ENCODE measurements around the gene RBBP8.

RBBP8 gene

GRCh38 chr18:23038712-23039111, 105.6 kb downstream of the RBBP8 start:
- no peak for DNase-seq
- Histone ChIP-seq H4K20me1 (ENCODE audit: insufficient read depth, low read length) (no peaks in the 10 kb centered on the region), H3K9me3 (ENCODE audit: insufficient read depth, low read length, severe bottlenecking) (no peaks in the 10 kb centered on the region), H3K27me3 (ENCODE audit: insufficient read depth, low read length, poor library complexity) (no peaks in the 10 kb centered on the region), H2AFZ (ENCODE audit: low read depth, low read length) (no peak overlapping the region), H3K36me3 (ENCODE audit: insufficient read depth, low read length) (no peaks in the 10 kb centered on the region), H3K4me1 (ENCODE audit: insufficient read depth, low read length) (no peaks in the 10 kb centered on the region), H3K27ac (ENCODE audit: low read length) (no peak overlapping the region), H3K4me3 (ENCODE audit: low read depth in 1 of 2, low read length in 2 of 2) (no peak overlapping the region), H3K9ac (ENCODE audit: low read depth, low read length) (no peak overlapping the region), H3K4me2 (ENCODE audit: insufficient read depth, low read length) (no peak overlapping the region), H3K79me2 (ENCODE audit: insufficient read depth, low read length) (no peaks in the 10 kb centered on the region)
- TF ChIP-seq CTCF (IDR thresholded peaks at IDR 0.05; ENCODE audit: borderline replicate concordance, extremely low read depth, low read length, poor library complexity, severe bottlenecking) (no peak), EZH2 (IDR thresholded peaks at IDR 0.05; ENCODE audit: borderline replicate concordance, low read depth, low read length, severe bottlenecking) (no peak)
- no peak for ATAC-seq (ENCODE audit: insufficient read depth, low read depth)

- H3K79me2 ChIP-seq (ENCODE audit: insufficient read depth, low read length), result no peaks in the 10 kb centered on the region
- no peaks in the 10 kb centered on the region for H3K36me3 ChIP-seq (ENCODE audit: insufficient read depth, low read length)
- no peaks in the 10 kb centered on the region for H3K9me3 ChIP-seq (ENCODE audit: insufficient read depth, low read length, severe bottlenecking)
- H3K4me1 ChIP-seq (ENCODE audit: insufficient read depth, low read length), result no peaks in the 10 kb centered on the region
- H3K4me2 ChIP-seq (ENCODE audit: insufficient read depth, low read length), result no peak overlapping the region
- no peaks in the 10 kb centered on the region for H4K20me1 ChIP-seq (ENCODE audit: insufficient read depth, low read length)
- no peak for TF ChIP-seq CTCF (IDR thresholded peaks at IDR 0.05; ENCODE audit: borderline replicate concordance, extremely low read depth, low read length, poor library complexity, severe bottlenecking)
- no peak for TF ChIP-seq EZH2 (IDR thresholded peaks at IDR 0.05; ENCODE audit: borderline replicate concordance, low read depth, low read length, severe bottlenecking)
- no peak for ATAC-seq (ENCODE audit: insufficient read depth, low read depth)
- H3K27me3 ChIP-seq (ENCODE audit: insufficient read depth, low read length, poor library complexity), result no peaks in the 10 kb centered on the region
- no peak overlapping the region for H3K27ac ChIP-seq (ENCODE audit: low read length)
- no peak overlapping the region for H3K4me3 ChIP-seq (ENCODE audit: low read depth in 1 of 2, low read length in 2 of 2)
- H3K9ac ChIP-seq (ENCODE audit: low read depth, low read length), result no peak overlapping the region
- no peak for DNase-seq
- H2AFZ ChIP-seq (ENCODE audit: low read depth, low read length), result no peak overlapping the region
These were observed 109.0 kb downstream of the RBBP8 start for GRCh38 chr18:23042133-23042532.

- H3K9ac ChIP-seq (ENCODE audit: low read depth, low read length), result no peak overlapping the region
- TF ChIP-seq EZH2 (IDR thresholded peaks at IDR 0.05; ENCODE audit: borderline replicate concordance, low read depth, low read length, severe bottlenecking) (no peak), CTCF (IDR thresholded peaks at IDR 0.05; ENCODE audit: borderline replicate concordance, extremely low read depth, low read length, poor library complexity, severe bottlenecking) (no peak)
These were observed 110.8 kb downstream of the RBBP8 start for GRCh38 chr18:23043803-23044376.

More at GRCh38 chr18:23043803-23044376, 110.8 kb downstream of the RBBP8 start:
- Histone ChIP-seq H3K9me3 (ENCODE audit: insufficient read depth, low read length, severe bottlenecking) (no peaks in the 10 kb centered on the region), H2AFZ (ENCODE audit: low read depth, low read length) (no peak overlapping the region), H3K27me3 (ENCODE audit: insufficient read depth, low read length, poor library complexity) (no peaks in the 10 kb centered on the region), H3K4me1 (ENCODE audit: insufficient read depth, low read length) (no peaks in the 10 kb centered on the region), H3K4me3 (ENCODE audit: low read depth in 1 of 2, low read length in 2 of 2) (no peak overlapping the region), H3K4me2 (ENCODE audit: insufficient read depth, low read length) (no peak overlapping the region), H3K36me3 (ENCODE audit: insufficient read depth, low read length) (no peaks in the 10 kb centered on the region), H4K20me1 (ENCODE audit: insufficient read depth, low read length) (no peaks in the 10 kb centered on the region), H3K27ac (ENCODE audit: low read length) (no peak overlapping the region), H3K79me2 (ENCODE audit: insufficient read depth, low read length) (no peaks in the 10 kb centered on the region)
- DNase-seq (no peak), ATAC-seq (ENCODE audit: insufficient read depth, low read depth) (no peak)

Data from DND-41 (cell line).